GM19372 (cell line): ENCODE results near the gene IL17REL.
"Not testable (repeated sequence)": the region's sequence is repeated elsewhere in the genome, so short reads cannot be mapped to it uniquely, and the experiment has no call there.

ENCODE experiments used
- ATAC-seq: cut with Tn5 transposase; IDR thresholded peaks from one replicate; pipeline ENCODE4 v1.9.1; 2021; ENCODE audit warnings: mild to moderate bottlenecking, low read depth, moderate library complexity; ENCODE audit not compliant: unreplicated experiment

The IL17REL gene

GRCh38 chr22:49949914-49950292 is 62.7 kb downstream of the IL17REL start:
- ATAC-seq, result no peak

GRCh38 chr22:49948958-49949913 is 63.3 kb downstream of the IL17REL start:
- ATAC-seq, result no peak

- no peak for ATAC-seq
Measured at GRCh38 chr22:49948116-49948957, 64.2 kb downstream of the IL17REL start.

GRCh38 chr22:49947296-49947622 is 65.3 kb downstream of the IL17REL start:
- ATAC-seq, result no peak

- no peak for ATAC-seq
Measured at GRCh38 chr22:49946612-49947295, 65.8 kb downstream of the IL17REL start.

- ATAC-seq, result not testable (repeated sequence)
Measured at GRCh38 chr22:49945042-49945794, 67.3 kb downstream of the IL17REL start.
